HG03139 (cell line): ENCODE results near the gene MBL2.

ENCODE experiments used
- ATAC-seq: cut with Tn5 transposase; IDR thresholded peaks from one replicate; pipeline ENCODE4 v1.9.1; 2021; ENCODE audit not compliant: unreplicated experiment

The MBL2 gene

DNA sequence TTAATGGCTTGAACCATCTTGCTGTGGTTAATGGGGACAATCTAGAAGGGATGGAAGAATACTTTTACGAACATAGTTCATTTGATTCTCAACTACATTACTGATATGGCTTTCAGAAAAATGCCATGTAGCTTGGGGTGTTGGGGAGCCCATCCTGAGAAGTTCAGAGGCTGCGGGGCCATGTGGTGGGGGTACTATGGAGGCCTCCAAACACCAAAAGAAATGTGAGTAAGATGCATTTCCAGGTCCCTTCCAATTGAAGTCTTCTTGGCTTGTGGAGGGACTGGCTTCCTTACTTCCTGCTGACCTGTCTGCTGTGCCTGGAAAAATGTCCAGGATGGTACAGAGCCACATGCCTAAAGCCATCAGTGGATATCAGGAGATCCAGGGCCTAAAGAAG lies 1.6 kb upstream of the MBL2 start:
- ATAC-seq = no peak

DNA sequence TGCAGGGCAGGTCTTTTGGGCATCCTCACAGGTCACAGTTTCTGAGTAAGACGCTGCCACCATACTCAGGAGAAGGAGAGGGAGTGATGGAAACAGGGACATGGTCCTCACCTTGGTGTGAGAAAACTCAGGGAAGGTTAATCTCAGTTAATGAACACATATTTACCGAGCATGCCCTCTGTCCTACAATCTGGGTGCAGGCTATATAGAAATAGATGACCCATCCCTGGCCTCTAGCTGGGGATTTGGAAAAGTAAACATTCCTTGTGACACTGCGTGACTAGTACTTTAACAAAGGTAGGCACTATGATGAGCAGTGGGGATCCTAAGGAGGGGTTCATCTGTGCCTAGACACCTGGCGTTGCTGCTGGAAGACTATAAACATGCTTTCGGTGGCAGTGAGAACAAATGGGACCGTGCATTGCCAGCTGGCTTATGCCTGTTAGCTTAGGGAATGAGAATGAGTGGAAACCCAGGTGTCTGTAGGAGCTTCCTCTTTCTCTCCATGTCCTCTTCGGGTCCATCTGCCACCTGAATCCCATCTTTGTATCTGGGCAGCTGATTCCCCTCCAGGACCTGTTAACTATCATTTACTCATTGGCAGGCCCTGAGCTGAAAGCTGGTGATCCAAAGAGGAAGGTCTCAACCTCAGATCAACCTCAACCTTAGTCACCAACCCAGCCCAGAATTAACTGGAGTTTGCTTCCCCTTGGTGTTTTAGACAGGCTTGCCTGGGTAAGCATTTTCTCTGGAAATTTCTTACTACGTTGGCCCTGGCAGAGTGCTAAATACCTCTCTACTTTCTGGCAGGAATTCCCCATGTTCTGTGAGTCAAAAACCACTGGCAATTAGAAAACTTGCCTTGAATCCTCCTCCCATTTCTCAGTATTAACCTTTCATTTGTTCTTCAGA lies 794 bp downstream of the MBL2 start:
- no peak for ATAC-seq

DNA sequence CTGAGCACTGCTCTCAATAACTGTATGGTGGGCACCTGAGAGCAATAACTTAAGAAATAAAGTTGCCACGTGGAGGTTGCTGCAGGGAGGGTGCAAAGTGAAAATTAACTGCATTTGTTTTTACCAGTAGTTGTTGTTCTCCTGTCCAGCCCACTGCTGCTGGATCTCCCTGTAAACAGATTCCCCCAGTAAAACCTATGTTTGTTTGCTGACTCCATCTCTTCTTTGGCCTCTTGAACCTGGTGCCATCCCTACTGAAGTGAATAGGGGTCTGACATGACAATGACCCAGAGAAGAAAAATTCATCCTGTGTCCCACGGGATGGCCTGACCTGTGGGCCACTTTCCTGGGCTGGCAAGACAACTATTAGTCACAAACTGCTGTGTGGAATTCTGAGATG lies 1.7 kb downstream of the MBL2 start:
- ATAC-seq = no peak

DNA sequence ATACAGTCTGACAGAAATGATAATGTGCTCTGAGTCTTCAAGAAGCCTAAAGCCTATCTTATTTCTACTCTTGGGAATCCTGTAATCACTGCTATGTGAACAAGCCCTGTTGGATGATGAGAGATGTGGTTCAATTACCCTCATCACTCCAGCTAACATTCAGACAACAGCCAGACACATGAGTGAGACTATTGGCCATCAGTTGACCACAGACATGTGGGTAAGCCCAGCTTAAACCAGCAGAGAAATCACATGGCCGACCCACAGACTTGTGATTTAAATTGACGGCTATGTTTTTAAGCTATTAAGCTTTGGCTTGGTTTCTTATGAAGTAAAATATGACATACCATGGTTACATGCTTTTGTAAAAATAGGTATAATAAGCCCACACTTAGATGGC lies 2.6 kb downstream of the MBL2 start:
- ATAC-seq = no peak

DNA sequence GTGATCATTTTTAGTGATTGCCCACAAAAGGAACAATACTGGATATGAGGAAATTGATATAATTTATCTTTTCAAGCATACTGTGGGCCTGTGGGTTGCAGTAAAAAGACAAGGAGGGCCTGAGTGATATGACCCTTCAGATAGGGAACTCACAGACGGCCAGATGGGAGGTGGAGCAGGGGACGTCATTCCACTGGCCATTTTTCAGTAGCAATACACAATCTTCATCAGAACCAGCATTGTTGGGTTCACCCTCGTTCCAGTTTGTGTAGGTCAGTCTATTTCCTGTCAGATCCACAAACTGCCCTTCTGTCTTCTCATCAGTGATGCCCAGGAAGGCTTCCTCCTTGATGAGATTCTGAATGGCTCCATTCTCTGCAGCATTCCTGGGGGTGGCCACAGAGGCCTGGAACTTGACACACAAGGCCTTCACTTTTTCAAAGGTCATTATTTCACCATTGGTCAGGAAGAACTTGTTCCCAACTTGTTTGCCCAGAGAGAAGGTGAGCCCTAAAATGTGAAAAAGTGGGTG lies 4.5 kb downstream of the MBL2 start:
- ATAC-seq = no peak

DNA sequence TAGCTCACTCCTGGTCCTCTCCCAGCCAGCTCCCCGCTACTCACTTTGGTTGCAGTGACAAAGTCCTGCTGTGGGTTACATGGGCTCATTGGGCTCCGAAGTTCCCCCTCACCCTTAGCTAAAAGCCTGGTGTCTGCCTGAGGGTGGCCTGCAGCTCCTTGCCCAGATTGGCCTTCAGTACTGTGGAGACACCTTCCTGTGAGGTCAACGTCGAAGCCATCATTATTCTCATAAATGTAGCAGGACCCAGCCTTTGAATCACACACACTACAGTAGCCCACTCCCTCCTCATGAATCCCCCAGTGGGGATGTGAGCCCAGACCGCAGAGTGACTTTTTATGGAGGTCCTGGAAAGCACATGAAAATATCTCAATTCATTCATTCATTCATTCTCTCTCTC lies 10.5 kb downstream of the MBL2 start:
- ATAC-seq = no peak

DNA sequence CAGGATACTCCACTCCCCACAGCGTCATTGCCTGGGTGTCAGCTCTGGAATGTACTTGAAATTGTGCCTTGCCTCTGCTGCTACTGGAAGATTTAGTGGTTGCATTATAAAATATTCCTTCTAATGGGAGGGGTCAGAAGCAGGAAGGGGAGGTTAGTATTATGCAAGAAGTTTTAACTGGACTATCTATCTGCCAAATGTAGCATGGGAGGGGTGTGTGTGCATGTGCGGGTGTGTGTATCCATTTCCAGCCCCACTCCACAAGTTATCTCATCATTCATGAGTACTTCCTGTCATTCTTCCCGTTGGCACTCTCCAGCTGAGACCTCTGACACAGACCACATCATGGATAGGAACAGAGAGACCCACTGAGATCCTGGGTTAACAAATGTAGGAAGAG lies 13.4 kb downstream of the MBL2 start:
- no peak for ATAC-seq

DNA sequence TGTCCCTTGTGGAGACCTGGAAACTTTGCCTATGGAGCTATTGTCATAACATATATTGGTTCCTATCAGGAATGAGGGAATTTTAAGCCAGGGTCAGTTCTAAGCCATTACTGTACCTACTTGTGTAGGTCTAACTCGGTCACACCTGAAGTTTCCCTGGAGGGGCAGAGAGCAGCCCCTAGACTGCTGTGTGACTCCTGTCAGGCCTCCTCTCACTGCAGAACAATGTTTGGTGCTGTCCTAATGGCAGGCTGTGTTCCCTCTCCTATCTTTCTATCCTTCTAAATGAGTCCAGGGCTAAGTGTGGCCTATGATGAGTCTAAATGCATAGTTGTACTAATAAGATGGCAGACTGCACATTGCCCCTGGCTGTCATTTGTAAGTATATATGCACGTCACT lies 14.2 kb downstream of the MBL2 start:
- ATAC-seq = no peak

DNA sequence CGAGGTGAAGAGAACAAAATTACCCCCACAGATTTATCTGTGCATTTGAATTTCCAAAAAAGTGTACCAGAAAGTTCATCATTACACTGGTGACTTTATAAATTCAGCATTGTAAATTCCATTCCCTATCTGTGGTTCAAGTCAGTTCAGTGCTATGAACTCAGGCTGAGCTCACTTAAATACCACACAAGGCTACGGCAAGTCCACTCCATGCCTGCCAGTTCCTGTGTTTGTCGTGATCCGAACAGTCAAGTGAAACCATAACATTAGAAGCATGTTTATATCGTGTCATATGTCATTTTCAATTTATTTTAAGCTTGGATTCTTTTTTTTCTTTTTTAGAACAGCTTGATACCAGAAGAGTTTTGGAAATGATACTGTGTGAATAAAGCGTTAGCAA lies 14.8 kb downstream of the MBL2 start:
- ATAC-seq = no peak

DNA sequence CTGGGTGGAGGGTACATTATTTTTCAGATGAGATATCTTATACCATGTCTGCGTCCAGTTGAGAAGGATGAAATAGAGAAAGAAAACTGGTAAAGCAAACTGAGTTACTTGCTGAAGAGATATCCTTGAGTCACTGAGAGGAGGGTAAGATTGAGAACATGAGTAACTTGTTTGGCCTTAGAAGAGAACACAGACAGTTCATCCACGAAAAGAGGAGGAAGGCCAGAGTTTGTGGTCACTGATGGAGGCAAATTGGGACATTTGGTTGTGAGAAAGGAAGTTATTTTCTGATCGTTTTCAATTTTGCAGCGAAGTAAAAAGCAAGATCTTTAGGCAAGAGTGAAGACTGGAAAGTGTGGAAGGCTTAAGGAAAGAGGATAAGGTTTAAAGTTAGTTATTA lies 15.6 kb downstream of the MBL2 start:
- ATAC-seq = no peak

DNA sequence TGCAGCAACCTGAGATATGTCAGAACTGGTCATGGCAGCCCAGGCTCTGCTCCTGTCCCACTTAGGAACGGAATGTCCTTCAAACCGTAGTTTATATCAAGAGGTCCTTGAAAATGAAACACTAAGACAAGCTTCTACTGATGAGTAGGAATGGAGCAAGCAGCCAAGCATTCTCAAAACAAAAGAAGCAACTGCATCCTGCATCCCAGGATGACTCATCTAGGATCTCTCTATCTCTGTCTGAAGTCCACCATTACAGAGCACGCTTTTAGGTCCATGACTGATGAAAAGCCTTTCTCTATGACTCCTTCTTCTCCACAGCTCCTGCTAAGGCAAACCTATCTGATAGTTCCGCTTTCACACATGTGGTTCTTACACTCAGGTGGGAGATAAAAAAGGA lies 16.3 kb downstream of the MBL2 start:
- ATAC-seq = no peak

DNA sequence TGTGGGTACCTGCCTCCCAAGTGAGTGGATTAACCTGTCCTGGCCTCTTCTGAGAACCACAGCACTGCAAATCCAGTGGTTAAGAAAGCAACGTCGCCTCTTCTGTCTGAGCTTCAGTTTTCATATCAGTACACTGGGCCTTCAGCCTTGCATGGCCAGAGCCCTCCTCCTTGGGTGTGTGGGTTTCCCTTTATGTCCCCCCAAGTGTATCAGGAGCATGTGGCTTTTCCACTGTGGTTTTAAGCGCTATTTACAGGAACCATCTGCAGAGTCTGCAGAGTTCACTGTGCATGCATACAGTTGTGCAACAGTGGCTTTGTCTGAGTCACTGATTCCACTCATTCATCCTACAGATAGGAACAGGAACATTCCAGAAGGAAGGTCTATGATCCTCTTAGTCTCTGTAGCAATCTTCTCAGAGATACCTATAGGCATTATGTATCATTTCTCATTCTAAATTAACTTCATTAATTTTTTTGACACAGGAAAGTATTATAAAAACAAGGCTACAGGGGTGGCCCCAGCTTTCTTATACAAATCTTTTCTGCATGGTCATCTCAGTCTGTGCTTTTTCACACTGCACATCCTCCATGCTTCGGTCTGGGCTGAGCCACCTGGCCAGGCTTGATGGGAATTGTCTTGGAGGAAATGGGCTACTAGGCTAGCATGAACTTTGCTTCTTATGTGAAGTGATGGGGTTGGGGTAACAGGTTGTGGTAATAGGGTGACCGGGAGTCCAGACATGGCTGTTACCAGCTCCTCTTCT lies 17.1 kb downstream of the MBL2 start:
- no peak for ATAC-seq

DNA sequence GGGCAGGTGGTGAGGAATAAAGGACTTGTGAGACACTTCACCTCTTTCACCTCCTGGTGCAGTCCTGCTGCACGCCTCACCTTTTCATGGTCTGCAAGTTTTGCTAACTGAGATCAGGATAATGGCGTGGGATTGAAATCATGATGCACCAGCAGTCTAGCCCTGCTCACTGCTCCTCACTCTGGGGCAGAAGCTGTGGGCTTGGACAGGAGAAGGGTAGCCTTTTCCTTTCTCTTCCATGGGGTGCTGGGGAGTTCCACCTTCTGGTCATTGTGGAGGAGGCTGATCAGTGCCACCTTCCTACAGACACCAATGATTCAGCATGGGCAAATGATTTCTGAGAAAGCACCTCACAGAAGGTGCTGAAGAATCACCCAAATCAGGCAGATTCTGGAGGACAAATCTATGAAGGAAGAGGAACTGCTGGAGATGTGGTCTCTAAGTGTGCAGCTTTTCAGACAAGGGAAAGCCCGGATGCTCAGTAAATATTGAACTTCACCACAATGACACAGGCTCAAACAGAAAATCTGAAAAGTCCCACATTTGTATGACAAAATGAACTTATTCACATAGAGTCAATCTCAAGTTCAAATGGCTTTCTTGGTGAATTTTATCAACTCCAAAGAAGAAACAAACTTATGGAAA lies 19.7 kb downstream of the MBL2 start:
- no peak for ATAC-seq

DNA sequence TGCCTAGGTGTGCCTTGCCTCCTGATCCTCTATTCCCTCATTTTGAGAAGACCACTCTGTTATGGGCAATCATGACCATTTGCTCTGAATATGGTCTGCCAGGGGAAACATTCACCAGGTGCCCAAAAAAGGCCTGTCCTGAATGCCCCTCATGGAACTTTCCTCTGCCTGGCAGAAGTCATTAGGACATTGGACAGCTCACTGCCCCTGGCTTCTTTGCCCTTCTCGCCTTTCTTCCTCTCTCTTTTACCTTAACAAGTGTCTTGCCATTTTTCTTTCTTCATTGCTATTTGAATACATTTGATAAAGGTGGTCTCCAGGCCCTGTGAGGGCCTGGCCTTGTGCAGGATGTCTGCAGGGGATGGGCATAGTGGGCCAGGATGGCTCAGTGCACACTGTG lies 20.3 kb downstream of the MBL2 start:
- no peak for ATAC-seq

DNA sequence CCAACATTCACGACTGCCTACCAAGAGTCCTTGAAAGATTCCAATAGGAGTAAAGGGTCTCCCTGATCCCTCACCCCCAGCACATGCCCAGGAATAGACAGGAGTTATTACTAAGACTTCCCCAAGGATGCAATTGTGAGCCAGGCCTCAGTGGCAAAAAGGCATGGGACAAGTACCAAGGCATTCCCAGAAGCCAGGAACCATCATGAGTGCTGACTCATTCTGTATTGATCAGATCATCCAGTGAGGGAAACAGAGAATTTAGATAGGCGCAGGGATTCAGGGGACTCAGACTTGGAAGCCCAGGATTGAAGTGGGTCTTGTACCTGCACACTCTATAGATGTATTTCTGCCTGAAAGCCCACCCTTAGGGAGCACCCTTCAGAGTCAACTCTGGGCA lies 21.2 kb downstream of the MBL2 start:
- no peak for ATAC-seq

DNA sequence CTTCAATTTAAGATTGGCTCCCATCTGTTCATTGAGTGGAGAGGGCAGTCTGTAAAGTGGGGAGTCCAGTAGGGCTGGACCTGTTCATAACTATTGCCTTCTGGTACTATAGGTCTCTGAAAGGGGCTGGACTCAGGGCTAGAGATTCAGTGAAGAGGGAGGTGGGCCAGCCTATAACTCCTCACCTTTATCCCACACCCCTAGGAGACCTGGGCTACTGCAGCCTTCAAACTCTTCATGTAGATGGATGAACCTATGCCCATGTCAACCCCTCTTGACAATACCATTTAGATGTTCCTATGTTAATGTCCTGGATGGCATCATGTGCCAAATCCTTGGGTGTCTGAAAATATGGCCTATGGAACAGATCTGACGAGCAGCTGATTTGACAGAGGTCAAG lies 22.0 kb downstream of the MBL2 start:
- no peak for ATAC-seq

DNA sequence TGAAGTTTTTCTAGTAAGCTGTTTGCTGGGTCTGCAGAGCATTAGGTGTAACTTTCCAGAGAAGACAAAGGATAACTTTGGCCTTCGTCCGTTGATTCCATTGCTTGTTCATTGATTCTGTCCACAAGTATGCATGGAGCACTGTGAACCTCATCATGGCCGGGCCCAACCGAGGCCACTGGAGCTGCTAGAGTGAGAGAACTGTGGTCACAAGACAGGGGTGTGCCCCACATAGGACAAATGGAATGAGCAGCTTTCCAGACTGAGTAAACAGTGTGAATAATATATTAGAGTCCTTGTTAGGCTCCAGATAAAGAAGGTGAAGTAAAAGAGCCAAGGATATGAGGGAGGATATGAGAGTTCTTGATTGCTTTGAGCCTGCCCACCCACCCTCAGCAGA lies 24.9 kb downstream of the MBL2 start:
- ATAC-seq = no peak

DNA sequence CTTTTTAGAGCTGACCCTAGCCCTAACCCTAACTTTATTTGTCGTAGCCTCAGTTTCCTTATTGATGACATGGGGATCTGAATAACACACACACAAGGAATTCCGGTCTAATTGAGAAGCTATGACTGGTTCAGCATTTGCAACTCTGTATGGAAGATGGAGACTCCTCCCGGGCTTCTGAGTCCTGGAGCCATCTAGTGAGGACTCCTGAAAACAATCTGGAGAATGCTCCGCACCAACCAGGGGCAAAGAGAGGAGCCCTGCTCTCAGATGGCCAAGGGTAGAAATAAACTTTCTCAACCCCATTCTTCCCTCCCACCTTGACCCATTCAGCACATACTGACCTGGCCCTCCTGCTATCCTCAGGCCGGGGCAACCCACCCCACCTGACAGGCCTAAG lies 26.4 kb downstream of the MBL2 start:
- ATAC-seq = no peak

DNA sequence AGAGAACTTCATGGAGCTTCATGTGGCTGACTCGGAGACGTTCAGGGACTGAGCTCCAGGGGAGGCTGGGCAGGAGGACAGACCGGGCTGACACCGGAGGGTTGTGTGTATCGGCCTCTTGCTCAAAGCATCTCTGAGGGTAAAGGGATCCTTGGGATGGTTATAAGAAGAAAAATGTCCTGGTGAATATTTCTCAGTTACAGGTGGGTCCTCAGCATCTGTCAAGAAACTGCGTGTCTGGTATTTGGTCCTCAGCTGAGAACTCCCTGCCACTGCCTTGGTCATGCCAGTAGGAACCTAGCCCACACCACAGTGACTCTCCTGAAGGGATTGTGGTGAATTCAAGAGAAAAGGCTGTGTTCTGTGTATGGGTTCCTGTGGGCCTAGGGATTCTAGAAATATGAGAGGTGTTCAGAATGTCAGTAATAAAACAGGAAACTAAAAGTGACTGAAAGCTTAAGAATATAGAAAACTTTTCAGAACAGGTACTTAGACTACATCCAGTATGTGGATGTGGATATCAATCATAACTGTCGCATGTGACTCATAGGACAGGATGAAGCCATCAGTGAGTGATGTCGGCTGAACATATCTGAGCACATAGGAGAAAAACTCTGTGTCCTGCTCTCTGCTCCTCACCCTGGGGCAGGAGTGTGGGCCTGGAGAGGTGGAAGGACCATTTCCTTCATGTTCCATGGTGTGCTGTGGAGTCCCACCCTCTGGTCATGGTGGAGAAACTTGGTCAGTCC lies 28.4 kb downstream of the MBL2 start:
- ATAC-seq = no peak

DNA sequence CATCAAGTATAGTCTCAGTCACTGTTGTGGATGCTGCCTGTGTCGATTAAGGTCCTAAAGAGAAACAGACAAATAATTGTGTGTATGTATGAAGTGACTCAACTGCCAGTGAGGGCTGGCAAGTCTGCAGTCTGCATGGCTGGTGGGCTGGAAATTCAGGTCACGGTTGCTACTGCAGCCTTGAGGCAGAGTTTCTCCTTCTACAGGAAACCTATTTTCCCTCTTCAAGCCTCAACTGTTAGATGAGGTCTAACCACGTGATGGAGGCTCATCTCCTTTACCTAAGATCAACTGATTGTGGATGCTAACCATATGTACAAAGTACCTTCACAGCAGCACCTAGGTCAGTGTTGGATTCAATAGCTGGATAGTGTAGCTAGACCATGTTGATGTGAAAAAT lies 29.9 kb downstream of the MBL2 start:
- ATAC-seq = no peak

DNA sequence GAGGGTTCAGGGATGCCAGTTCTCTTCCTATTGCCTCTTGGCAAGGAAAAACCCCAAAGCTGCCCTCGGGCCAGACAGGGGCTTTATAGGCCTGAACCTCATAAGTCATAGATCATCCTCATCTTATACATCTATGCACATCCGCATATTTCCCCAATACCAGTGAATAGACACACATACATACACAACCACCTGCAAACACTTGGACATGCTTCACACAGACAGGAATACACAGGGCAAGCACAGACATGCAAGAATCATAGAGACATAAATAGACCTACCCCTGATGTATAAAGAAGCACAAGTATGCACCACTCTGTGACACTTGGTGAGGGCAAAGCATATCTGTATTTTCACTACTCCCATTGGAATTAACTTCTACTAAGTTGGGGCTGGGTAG lies 30.7 kb downstream of the MBL2 start:
- no peak for ATAC-seq
